AG10803 (cell line): ENCODE data around the gene ZCCHC7.
A peak's percentile ranks its signal among the peaks of the same experiment; 100 is the strongest.

Experiments used
- DNase-seq: peaks from one replicate; pipeline ENCODE4 v3.0.0; 2010; ENCODE audit warnings: low read depth
- H3K4me3 ChIP-seq: 2 replicates; pipeline ENCODE4 v1.5.1; 2011; ENCODE audit warnings: mild to moderate bottlenecking, low read length, control low read depth
- CTCF ChIP-seq: conservative IDR thresholded peaks from 2 replicates; pipeline ENCODE4 v1.5.1; 2011; ENCODE audit warnings: mild to moderate bottlenecking, low read length, control low read depth, inconsistent platforms

The ZCCHC7 gene

GRCh38 chr9:37405350-37405749 lies 285.0 kb downstream of the ZCCHC7 start:
- DNase-seq, result no peak
- no peak for TF ChIP-seq CTCF
- H3K4me3 ChIP-seq, result no peak overlapping the region

GRCh38 chr9:37405764-37406380 lies 285.5 kb downstream of the ZCCHC7 start:
- DNase-seq, result peak; percentile 21
- H3K4me3 ChIP-seq, result no peak overlapping the region
- no peak for TF ChIP-seq CTCF

GRCh38 chr9:37406603-37407401 lies 286.4 kb downstream of the ZCCHC7 start:
- no peak for TF ChIP-seq CTCF
- DNase-seq, result no peak
- no peak overlapping the region for H3K4me3 ChIP-seq

- 0 out of 2 replicates have a peak, but pooled peaks have one; percentile 12 for TF ChIP-seq CTCF
- no peak for DNase-seq
- H3K4me3 ChIP-seq, result no peak overlapping the region
Measured at GRCh38 chr9:37407468-37407867, 287.1 kb downstream of the ZCCHC7 start.
